HEK293T (cell line): Measurements from ENCODE around the gene PTGES.

Experiments
- ARNT ChIP-seq: fragments of 450-650 bp; IDR thresholded peaks from 2 replicates; pipeline ENCODE4 v1.6.1; 2017; ENCODE audit warnings: mild to moderate bottlenecking
- BHLHE40 ChIP-seq: fragments of 450-650 bp; IDR thresholded peaks from 2 replicates; pipeline ENCODE4 v1.6.1; 2016; ENCODE audit warnings: mild to moderate bottlenecking, moderate library complexity, borderline replicate concordance
- CTBP1 ChIP-seq: fragments of 450-650 bp; IDR thresholded peaks from 2 replicates; pipeline ENCODE4 v1.6.1; 2016; ENCODE audit warnings: borderline replicate concordance
- ELF4 ChIP-seq: fragments of 450-650 bp; IDR thresholded peaks from 2 replicates; pipeline ENCODE4 v1.6.1; 2017; ENCODE audit warnings: antibody characterized with exemption
- FOXA1 ChIP-seq: fragments of 450-650 bp; IDR thresholded peaks from 2 replicates; pipeline ENCODE4 v1.6.1; 2016; ENCODE audit warnings: mild to moderate bottlenecking
- FOXK2 ChIP-seq: fragments of 450-650 bp; IDR thresholded peaks from 2 replicates; pipeline ENCODE4 v1.6.1; 2016; ENCODE audit warnings: mild to moderate bottlenecking
- FOXM1 ChIP-seq: fragments of 450-650 bp; IDR thresholded peaks from 2 replicates; pipeline ENCODE4 v1.6.1; 2017; ENCODE audit warnings: mild to moderate bottlenecking, borderline replicate concordance
- HDGF ChIP-seq: fragments of 450-650 bp; IDR thresholded peaks from 2 replicates; pipeline ENCODE4 v1.6.1; 2017; ENCODE audit warnings: antibody characterized with exemption, borderline replicate concordance
- SP1 ChIP-seq: fragments of 450-650 bp; IDR thresholded peaks from 2 replicates; pipeline ENCODE4 v1.6.1; 2017
- TARDBP ChIP-seq: fragments of 450-650 bp; IDR thresholded peaks from 2 replicates; pipeline ENCODE4 v1.6.1; 2016
- ZNF384 ChIP-seq: fragments of 450-650 bp; IDR thresholded peaks from 2 replicates; pipeline ENCODE4 v1.6.1; 2016
- TF ChIP-seq, protein P1 (sequence below): fragments of 450-650 bp; IDR thresholded peaks from 2 replicates; pipeline ENCODE4 v1.6.1; 2016

DNA sequence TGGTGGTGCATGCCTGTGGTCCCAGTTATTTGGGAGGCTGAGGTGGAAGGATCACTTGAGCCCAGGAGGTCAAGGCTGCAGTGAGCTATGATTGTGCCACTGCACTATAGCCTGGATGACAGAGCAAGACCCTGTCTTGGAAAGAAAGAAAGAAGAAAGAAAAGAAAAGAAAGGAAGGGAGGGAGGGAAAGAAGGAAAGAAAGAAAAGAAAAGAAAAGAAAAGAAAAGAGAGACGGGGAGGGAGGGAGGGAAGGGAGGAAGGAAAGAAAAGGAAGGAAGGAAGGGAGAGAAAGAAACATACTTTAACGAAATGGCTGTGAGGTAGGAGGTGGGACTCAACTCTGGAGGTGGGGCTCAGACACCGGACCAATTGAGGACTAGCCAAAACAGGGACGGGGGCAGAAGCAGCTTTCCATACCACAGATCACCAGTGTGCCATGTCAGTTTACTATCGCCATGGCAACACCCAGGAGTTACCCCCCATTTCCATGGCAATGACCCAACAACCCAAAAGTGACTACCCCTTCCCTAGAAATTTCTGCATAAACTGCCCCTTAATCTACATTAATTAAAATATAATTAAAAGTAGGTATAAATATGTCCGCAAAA is 21.3 kb downstream of the PTGES start:
- TF ChIP-seq ARNT (no peak), ELF4 (no peak), BHLHE40 (no peak), ZNF384 (no peak), FOXM1 (no peak), CTBP1 (no peak), FOXK2 (no peak), FOXA1 (no peak), SP1 (no peak), HDGF (no peak), TARDBP (no peak)
- TF ChIP-seq, protein P1, sequence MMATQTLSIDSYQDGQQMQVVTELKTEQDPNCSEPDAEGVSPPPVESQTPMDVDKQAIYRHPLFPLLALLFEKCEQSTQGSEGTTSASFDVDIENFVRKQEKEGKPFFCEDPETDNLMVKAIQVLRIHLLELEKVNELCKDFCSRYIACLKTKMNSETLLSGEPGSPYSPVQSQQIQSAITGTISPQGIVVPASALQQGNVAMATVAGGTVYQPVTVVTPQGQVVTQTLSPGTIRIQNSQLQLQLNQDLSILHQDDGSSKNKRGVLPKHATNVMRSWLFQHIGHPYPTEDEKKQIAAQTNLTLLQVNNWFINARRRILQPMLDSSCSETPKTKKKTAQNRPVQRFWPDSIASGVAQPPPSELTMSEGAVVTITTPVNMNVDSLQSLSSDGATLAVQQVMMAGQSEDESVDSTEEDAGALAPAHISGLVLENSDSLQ = no peak
